Activated CD4-positive, alpha-beta memory T cell treated with anti-CD3 and anti-CD28 coated beads for 36 hours (primary cell): Measurements from ENCODE around the gene DTWD2. TPM values are rescaled to one million over a fixed set of nuclear protein-coding genes. Genes with fewer than 3 reads are reported as not detected.
"Not testable (repeated sequence)": the region's sequence is repeated elsewhere in the genome, so short reads cannot be mapped to it uniquely, and the experiment has no call there.

Experiments used
- CTCF ChIA-PET: fragments of 350-600 bp; sonication (Branson Sonifier 250); formaldehyde crosslinking; loops from one replicate; lab custom pipeline; 2021; ENCODE audit warnings: antibody characterized with exemption, inconsistent platforms; lab: Charles Lee
- POLR2A ChIA-PET: fragments of 350-600 bp; sonication (Branson Sonifier 250); formaldehyde crosslinking; loops from one replicate; lab custom pipeline; 2021; ENCODE audit warnings: antibody characterized with exemption; lab: Charles Lee
- DNase-seq: peaks from one replicate; pipeline ENCODE4 v3.0.0-alpha.2; 2020
- H3K27ac Mint-ChIP-seq: one replicate; pipeline ENCODE4 v1.8.0; 2021; ENCODE audit warnings: mixed read lengths
- H3K27me3 Mint-ChIP-seq: one replicate; pipeline ENCODE4 v1.8.0; 2021; ENCODE audit warnings: mixed read lengths
- H3K36me3 Mint-ChIP-seq: one replicate; pipeline ENCODE4 v1.8.0; 2021; ENCODE audit warnings: mixed read lengths
- H3K4me1 Mint-ChIP-seq: one replicate; pipeline ENCODE4 v1.8.0; 2021; ENCODE audit warnings: low read depth, mixed read lengths
- H3K4me3 Mint-ChIP-seq: one replicate; pipeline ENCODE4 v1.8.0; 2021; ENCODE audit warnings: mild to moderate bottlenecking, mixed read lengths
- H3K9me3 Mint-ChIP-seq: one replicate; pipeline ENCODE4 v1.8.0; 2021; ENCODE audit warnings: mixed read lengths
- intact Hi-C: fragments of 100-400 bp; cut with micrococcal nuclease; formaldehyde crosslinking; loops from one replicate; pipeline ENCODE4 v1.15.1; 2023
- total RNA-seq, 2 experiments: library from RNA; stranded (reverse); gene quantifications; one replicate each; pipeline ENCODE4 v1.2.3, GENCODE V29; 2021

DTWD2 gene
- total RNA-seq, 2 experiments from 2014 or later, result 2.3 to 2.8 TPM

DNA sequence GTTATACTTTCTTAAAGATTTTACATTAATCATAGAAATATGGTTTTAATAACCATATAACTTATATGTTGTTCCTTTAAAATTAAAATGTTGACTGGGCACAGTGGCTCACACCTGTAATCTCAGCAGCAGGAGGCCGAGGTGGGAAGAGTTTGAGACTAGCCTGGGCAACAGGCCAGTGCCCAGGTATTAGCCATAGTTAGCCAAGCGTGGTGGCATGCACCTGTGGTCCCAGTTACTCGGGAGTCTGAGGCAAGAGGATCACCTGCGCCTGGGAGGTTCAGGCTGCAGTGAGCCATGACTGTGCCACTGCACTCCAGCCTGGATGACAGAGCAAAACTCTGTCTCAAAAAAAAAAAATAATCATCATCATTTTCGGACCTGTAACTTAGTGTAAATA lies 133.5 kb downstream of the DTWD2 start:
- CTCF ChIA-PET, result no interaction called here

DNA sequence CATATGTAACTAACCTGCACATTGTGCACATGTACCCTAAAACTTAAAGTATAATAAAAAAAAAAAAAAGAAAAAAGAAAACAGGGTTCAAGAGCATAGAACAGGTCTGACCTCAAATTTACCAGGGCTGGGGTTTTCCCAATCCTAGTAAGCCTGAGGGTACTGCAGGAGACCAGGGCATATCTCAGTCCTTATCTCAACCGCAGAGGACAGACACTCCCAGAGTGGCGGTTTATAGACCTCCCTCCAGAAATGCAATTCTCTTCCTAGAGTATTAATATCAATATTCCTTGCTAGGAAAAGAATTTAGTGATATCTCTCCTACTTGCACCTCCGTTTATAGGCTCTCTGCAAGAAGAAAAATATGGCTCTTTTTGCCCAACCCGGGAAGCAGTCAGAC lies 136.6 kb downstream of the DTWD2 start:
- H3K4me1 Mint-ChIP-seq, H3K27ac Mint-ChIP-seq, DNase-seq, CTCF ChIA-PET, H3K36me3 Mint-ChIP-seq, H3K27me3 Mint-ChIP-seq, H3K4me3 Mint-ChIP-seq, POLR2A ChIA-PET, intact Hi-C loops: not testable (repeated sequence)
- H3K9me3 Mint-ChIP-seq, result peaks cover 29% of the 10 kb centered on the region

More for the DNA sequence above, 133.5 kb downstream of the DTWD2 start:
- Mint-ChIP-seq H3K36me3 (peaks cover 3% of the 10 kb centered on the region), H3K9me3 (peaks cover 23% of the 10 kb centered on the region), H3K27me3 (no peaks in the 10 kb centered on the region), H3K4me1 (no peaks in the 10 kb centered on the region), H3K27ac (no peak overlapping the region), H3K4me3 (no peak overlapping the region)
- DNase-seq, result no peak
- intact Hi-C loops, result no loop called here
- POLR2A ChIA-PET, result no interaction called here

DNA sequence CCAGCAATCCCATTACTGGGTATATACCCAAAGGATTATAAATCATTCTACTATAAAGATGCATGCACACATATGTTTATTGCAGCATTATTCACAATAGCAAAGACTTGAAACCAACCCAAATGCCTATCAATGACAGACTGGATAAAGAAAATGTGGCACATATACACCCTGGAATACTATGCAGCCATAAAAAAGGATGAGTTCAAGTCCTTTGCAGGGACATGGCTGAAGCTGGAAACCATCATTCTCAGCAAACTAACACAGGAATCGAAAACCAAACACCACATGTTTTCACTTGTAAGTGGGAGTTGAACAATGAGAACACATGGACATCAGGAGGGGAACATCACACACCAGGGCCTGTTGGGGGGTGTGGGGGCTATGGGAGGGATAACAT lies 138.8 kb downstream of the DTWD2 start:
- POLR2A ChIA-PET, DNase-seq, H3K27ac Mint-ChIP-seq, intact Hi-C loops, H3K27me3 Mint-ChIP-seq, H3K4me1 Mint-ChIP-seq, CTCF ChIA-PET, H3K4me3 Mint-ChIP-seq: not testable (repeated sequence)
- H3K9me3 Mint-ChIP-seq, result peaks cover 29% of the 10 kb centered on the region
- H3K36me3 Mint-ChIP-seq, result peaks cover 12% of the 10 kb centered on the region

DNA sequence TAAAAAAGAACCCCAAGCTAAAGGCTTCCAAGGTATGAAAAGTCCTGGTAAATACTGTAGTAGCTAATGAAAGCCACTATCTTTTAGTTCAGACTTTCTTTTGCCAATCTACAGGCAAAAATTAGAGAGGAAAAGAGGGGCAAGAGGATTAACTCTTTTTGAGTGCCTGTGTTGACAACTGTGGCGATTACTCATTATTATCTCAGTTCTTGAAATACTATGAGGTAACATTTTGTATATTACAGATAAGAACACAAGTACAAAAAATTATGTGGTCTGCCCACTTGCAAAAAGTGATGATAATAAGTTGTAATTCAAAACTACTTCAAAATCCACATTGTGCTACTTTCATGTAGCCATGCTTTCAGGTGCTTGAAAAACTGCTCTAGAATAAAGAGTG lies 144.0 kb downstream of the DTWD2 start:
- Mint-ChIP-seq H3K4me3 (no peak overlapping the region), H3K36me3 (peaks cover 9% of the 10 kb centered on the region), H3K27ac (no peak overlapping the region), H3K9me3 (peaks cover 3% of the 10 kb centered on the region), H3K27me3 (no peaks in the 10 kb centered on the region), H3K4me1 (no peaks in the 10 kb centered on the region)
- intact Hi-C loops, result no loop called here
- no peak for DNase-seq
- ChIA-PET POLR2A (no interaction called here), CTCF (interaction anchor here (0.6 kb wide), 1 partner anchor 14 kb away, joined by 3 read pairs; no protein-coding TSS in a partner anchor)

DNA sequence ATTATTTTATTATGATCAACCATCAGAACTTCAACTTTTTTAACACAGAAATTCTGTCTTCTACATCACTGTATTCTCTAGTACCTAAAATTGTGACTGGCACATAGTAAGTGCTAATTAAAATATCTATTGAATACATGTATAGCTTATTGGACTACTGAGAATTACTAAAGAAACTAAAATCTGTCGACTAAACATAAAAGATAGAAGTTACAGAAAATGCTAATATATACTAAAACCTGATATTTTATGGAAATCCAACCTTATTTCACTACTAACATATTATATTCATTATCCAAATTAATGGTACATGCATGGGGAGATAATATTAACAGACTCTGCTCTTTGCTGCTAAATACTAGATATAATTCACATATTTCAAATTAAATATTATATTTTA lies 153.6 kb downstream of the DTWD2 start:
- no peaks in the 10 kb centered on the region for H3K9me3 Mint-ChIP-seq
- POLR2A ChIA-PET, result no interaction called here

DNA sequence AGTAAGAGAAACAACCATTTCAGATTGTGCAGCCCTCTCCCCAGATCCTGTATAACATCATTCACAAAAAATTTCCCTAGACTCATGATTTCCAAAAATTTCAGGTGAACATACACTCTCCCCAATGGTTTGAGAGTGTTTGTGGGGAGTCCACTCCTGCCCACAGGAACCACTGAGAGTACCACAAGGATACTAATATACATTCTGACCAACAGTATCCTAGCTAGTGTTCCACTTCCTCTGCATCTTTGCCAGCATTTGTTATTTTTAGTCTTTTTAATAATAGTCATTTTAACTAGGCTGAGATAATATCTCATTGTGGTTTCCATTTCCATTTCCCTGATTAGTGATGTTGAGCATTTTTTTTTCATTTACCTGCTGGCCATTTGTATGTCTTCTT lies 155.4 kb downstream of the DTWD2 start:
- Mint-ChIP-seq H3K9me3 (no peaks in the 10 kb centered on the region), H3K27me3 (no peaks in the 10 kb centered on the region), H3K4me3 (no peak overlapping the region), H3K4me1 (no peaks in the 10 kb centered on the region), H3K36me3 (peaks cover 1% of the 10 kb centered on the region), H3K27ac (no peak overlapping the region)
- ChIA-PET POLR2A (no interaction called here), CTCF (no interaction called here)
- no peak for DNase-seq
- intact Hi-C loops, result no loop called here

More for the DNA sequence above, 153.6 kb downstream of the DTWD2 start:
- Mint-ChIP-seq H3K4me3 (no peak overlapping the region), H3K4me1 (no peaks in the 10 kb centered on the region), H3K27me3 (no peaks in the 10 kb centered on the region), H3K27ac (no peak overlapping the region), H3K36me3 (peaks cover 1% of the 10 kb centered on the region)
- CTCF ChIA-PET, result no interaction called here
- intact Hi-C loops, result no loop called here
- no peak for DNase-seq

DNA sequence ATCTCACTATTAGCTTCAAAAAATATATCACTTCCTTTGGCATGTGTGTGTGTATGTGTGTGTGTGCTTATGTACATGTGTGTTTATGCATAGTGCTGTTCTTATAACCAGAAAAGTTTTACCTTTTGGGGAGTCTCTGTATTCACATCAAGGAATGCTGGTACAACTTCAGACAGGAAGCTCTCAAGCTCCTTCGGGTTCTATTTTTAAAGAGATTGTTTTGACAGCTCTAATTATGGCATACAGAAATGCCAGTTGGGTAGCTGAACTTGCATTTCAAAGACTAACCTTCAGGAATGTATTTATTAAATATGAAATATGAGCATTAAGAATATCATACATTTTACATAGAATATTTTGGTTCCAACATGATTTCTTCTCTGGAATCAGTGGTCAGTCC lies 163.1 kb downstream of the DTWD2 start:
- no peaks in the 10 kb centered on the region for H3K9me3 Mint-ChIP-seq
- no peak overlapping the region for H3K27ac Mint-ChIP-seq
- H3K4me1 Mint-ChIP-seq, result no peaks in the 10 kb centered on the region
- POLR2A ChIA-PET, result no interaction called here
- no peaks in the 10 kb centered on the region for H3K36me3 Mint-ChIP-seq
- intact Hi-C loops, result no loop called here
- H3K27me3 Mint-ChIP-seq, result no peaks in the 10 kb centered on the region
- no peak for DNase-seq
- CTCF ChIA-PET, result no interaction called here
- H3K4me3 Mint-ChIP-seq, result no peak overlapping the region

DNA sequence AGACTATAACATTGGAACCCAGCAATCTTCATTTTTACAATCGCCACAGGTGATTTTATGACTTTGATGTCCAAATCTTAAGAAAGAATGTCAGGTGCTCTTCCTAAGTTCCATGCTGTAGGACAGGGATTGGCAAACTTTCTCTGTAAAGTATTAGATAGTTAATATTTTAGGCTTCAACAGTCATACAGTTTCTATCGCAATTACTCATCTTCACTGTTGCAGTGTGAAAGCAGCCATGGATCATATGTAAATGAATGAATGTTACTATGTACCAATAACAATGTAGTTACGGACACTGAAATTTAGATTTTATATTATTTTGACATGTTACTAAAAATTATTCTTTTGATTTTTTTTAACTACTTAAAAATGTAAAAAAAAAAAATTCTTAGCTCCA lies 169.7 kb downstream of the DTWD2 start:
- Mint-ChIP-seq H3K4me1 (no peaks in the 10 kb centered on the region), H3K36me3 (peaks cover 2% of the 10 kb centered on the region), H3K9me3 (no peaks in the 10 kb centered on the region), H3K4me3 (no peak overlapping the region), H3K27me3 (no peaks in the 10 kb centered on the region), H3K27ac (no peak overlapping the region)
- no peak for DNase-seq
- intact Hi-C loops, result no loop called here
- POLR2A ChIA-PET, result no interaction called here
- CTCF ChIA-PET, result no interaction called here

DNA sequence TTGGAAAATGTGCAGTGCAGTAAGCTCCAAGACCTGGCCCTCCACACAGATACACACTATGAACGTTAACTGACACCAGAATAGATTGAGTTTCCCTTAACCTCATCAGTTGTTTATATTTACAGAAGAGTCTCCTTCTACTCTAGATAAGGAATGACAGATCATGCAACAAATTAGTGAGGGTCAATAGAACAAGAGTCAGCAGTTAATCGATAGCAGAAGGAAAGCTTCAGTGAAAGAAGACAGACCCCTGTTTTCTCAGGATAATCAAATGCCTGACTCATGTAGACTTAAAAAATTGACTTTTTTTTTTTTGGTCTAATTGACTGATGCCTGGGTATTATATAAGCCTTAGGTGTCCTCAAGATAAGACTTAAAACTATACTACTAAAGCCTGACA lies 179.9 kb downstream of the DTWD2 start:
- ChIA-PET CTCF (interaction anchor here (0.9 to 1.0 kb wide), 2 partner anchors 14 to 16 kb away, joined by 3 to 5 read pairs; no protein-coding TSS in a partner anchor), POLR2A (no interaction called here)
- Mint-ChIP-seq H3K4me1 (no peaks in the 10 kb centered on the region), H3K27ac (no peak overlapping the region), H3K9me3 (peaks cover 13% of the 10 kb centered on the region), H3K4me3 (no peak overlapping the region), H3K36me3 (peaks cover 6% of the 10 kb centered on the region), H3K27me3 (no peaks in the 10 kb centered on the region)
- DNase-seq, result no peak
- intact Hi-C loops, result no loop called here

DNA sequence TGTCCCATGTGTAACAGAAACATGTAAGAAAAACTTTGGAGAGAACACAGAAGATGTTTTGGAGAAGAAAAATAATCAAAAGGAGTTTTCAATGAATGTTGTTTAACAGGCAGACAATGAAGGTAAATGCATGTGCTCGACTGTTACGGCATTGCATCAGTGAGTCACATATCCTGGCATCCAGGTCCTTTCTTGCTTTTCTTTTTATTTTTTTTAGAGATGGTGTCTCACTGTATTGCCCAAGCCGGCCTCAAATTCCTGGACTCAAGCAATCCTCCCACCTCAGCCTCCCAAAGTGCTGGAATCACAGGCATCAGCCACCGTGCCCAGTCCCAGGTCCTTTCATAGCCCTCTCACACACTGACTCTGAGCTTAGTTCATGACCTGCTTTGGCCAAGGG lies 181.8 kb downstream of the DTWD2 start:
- Mint-ChIP-seq H3K27ac (no peak overlapping the region), H3K4me3 (no peak overlapping the region), H3K27me3 (no peaks in the 10 kb centered on the region), H3K36me3 (peaks cover 6% of the 10 kb centered on the region), H3K9me3 (peaks cover 11% of the 10 kb centered on the region), H3K4me1 (no peaks in the 10 kb centered on the region)
- ChIA-PET POLR2A (no interaction called here), CTCF (no interaction called here)
- no peak for DNase-seq
- intact Hi-C loops, result no loop called here

DNA sequence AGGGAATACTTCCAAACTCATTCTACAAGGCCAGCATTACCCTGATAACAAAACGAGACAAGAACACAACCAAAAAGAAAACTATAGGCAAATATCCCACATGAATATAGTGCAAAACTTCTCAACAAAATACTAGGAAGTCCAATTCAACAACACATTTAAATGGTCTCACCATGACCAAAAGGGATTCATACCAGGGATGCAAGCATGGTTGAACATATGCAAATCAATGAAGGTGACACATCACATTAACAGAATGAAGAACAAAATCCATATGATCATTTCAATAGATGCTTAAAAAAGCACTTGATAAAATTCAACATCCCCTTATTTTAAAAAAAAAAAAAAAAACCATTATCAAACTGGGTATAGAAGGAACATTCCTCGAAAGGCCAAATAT lies 186.0 kb downstream of the DTWD2 start:
- DNase-seq, result no peak
- Mint-ChIP-seq H3K36me3 (no peaks in the 10 kb centered on the region), H3K4me1 (no peaks in the 10 kb centered on the region), H3K27me3 (no peaks in the 10 kb centered on the region), H3K27ac (no peak overlapping the region), H3K4me3 (no peak overlapping the region), H3K9me3 (no peaks in the 10 kb centered on the region)
- CTCF ChIA-PET, result no interaction called here
- intact Hi-C loops, result no loop called here
- POLR2A ChIA-PET, result interaction anchor here (0.6 kb wide), 1 partner anchor 92 kb away, joined by 3 read pairs; no protein-coding TSS in a partner anchor

DNA sequence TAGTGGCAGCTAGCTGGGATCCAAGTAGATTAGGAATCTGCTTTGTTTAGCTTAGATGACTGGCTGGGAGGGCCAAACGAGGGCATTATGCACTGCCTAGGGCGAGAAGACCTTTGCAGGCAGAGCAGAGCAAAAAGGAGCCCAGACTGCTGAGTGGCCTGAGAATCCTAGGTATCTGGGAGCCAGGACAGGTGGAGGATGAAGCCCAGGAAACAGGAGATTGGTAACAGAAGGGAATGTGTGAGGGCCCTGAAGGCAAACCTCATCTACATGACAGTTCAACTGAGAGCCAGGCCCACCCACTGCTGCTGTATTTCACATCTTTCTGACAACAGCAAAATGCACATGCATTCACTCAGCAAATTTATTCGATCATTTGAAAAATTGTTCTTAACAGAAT lies 192.3 kb downstream of the DTWD2 start:
- no peaks in the 10 kb centered on the region for H3K27me3 Mint-ChIP-seq
- no peak overlapping the region for H3K27ac Mint-ChIP-seq
- no peak overlapping the region for H3K4me3 Mint-ChIP-seq
- no peaks in the 10 kb centered on the region for H3K9me3 Mint-ChIP-seq
- no peaks in the 10 kb centered on the region for H3K36me3 Mint-ChIP-seq
- no peak for DNase-seq
- ChIA-PET CTCF (no interaction called here), POLR2A (no interaction called here)
- intact Hi-C loops, result no loop called here
- no peaks in the 10 kb centered on the region for H3K4me1 Mint-ChIP-seq

DNA sequence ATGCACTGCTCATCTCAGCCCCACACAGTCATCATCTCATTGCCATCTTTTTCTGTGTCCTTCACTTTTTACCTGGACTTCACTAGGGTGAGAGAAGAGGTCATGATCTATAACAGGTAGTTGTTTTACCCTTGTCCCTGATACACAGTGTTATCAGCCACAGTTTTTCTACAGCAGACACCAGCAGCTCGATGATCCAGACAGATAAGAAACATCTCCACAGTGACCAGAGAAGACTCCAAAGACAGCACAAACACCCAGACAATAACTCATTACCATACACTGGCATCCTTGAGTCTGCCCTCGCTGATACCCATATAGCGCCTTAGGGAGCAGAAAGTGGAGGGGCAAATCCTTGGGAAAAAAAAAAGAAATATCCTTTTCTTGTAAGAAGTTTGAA lies 194.1 kb downstream of the DTWD2 start:
- intact Hi-C loops, result no loop called here
- ChIA-PET POLR2A (no interaction called here), CTCF (interaction anchor here (0.7 to 4.1 kb wide), 4 partner anchors 15 to 1340 kb away, joined by 3 to 33 read pairs (median 4); no protein-coding TSS in a partner anchor)
- Mint-ChIP-seq H3K4me1 (no peaks in the 10 kb centered on the region), H3K4me3 (no peak overlapping the region), H3K27me3 (no peaks in the 10 kb centered on the region), H3K27ac (no peak overlapping the region), H3K9me3 (no peaks in the 10 kb centered on the region), H3K36me3 (no peaks in the 10 kb centered on the region)
- DNase-seq, result no peak
